ENCODE data around the gene ARPC1A. TPM values are rescaled to one million over a fixed set of nuclear protein-coding genes. Genes with fewer than 3 reads are reported as not detected.
"Not testable (repeated sequence)": the region's sequence is repeated elsewhere in the genome, so short reads cannot be mapped to it uniquely, and the experiment has no call there.

Gene ARPC1A
- 100 to 1,000 TPM; 113 to 122 (median 117) TPM for total RNA-seq

DNA sequence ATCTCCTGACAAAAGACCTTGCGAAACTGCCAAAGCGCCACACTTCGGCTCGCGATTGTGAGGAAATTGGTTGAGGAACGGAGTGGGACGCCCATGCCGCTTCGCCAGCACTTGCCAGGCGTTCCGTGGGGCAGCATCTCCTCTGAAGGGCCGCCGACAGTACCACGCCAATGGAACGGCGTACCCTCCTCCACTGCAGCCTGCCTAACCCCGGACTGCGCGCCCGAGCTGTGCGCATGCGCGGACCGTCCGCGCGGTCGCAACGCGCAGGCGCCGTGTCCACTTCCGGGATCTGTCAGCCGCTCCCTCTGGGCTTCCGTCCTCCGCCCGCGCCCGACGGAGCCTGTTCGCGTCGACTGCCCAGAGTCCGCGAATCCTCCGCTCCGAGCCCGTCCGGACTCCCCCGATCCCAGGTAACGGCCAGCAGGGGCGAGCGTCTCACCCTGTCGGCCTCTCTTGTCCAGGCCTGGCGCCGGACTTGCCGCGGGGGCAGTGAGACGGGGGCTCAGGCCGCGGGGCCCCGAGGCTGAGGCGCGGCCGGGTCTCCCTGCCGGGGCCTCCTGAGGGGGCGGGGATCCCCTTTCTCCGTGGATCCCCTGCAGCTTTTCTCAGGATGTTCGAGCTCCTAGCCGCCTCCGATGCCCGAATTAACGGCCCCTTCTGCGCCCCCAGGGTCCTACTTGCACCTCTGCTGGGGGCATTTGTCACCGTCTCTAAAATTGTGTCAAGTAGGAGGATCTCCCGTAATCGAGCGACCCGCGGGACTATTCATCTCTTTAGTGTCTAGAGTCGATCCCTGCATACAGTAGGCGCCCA is at the start of gene ARPC1A:
TSS of gene ARPC1A (plus strand) at position 307 of the 816 bp plus-strand sequence. CDS start 7,456 bp downstream, outside the sequence.
- TF ChIP-seq, protein P1, sequence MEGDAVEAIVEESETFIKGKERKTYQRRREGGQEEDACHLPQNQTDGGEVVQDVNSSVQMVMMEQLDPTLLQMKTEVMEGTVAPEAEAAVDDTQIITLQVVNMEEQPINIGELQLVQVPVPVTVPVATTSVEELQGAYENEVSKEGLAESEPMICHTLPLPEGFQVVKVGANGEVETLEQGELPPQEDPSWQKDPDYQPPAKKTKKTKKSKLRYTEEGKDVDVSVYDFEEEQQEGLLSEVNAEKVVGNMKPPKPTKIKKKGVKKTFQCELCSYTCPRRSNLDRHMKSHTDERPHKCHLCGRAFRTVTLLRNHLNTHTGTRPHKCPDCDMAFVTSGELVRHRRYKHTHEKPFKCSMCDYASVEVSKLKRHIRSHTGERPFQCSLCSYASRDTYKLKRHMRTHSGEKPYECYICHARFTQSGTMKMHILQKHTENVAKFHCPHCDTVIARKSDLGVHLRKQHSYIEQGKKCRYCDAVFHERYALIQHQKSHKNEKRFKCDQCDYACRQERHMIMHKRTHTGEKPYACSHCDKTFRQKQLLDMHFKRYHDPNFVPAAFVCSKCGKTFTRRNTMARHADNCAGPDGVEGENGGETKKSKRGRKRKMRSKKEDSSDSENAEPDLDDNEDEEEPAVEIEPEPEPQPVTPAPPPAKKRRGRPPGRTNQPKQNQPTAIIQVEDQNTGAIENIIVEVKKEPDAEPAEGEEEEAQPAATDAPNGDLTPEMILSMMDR (IDR thresholded peaks at IDR 0.05): peak in 2 of 3 donors; percentile 15 to 30
- TF ChIP-seq POLR2A (IDR thresholded peaks at IDR 0.05) (peak; percentile 69), POLR2AphosphoS5 (IDR thresholded peaks at IDR 0.05) (peak; percentile 76 to 89 (median 86))
- peaks cover 0 to 8% of the 10 kb centered on the region in 2 donors for H3K4me1 ChIP-seq
- peak; percentile 85 to 92 for DNase-seq (ENCODE audit: low spot score in 2 of 2)
- peak within 1 kb of the TSS; percentile 81 to 86 for H3K27ac ChIP-seq
- H3K4me3 ChIP-seq: peak within 1 kb of the TSS; percentile 82 to 100 (median 99)
- no peaks in the 10 kb centered on the region for H3K9me3 ChIP-seq
- H3K36me3 ChIP-seq: no peaks in the 10 kb centered on the region
- intact Hi-C loops (cut with DNase I; ENCODE audit: low total_unique reads): no loop called here
- H3K27me3 ChIP-seq: no peaks in the 10 kb centered on the region

DNA sequence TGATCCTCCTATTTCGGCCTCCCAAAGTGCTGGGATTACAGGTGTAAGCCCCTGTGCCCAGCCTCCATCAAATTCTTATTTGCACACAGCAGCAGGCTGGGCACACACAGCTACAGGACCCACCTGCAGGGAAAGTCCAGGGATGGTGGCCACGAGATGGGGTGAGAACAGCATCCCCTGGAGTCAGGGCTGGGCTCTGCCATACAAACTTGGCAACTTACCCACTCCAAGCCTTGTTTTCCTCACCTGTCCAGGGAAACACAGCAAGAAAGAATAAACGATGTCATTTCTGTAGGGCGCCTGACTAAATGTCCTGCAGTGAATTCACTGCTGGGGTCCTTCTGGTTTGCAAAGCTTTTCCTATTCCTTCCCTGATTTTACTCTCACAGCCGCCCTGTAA is 47.5 kb upstream of the ARPC1A start:
- intact Hi-C loops (cut with DNase I; ENCODE audit: low total_unique reads): no loop called here
- H3K27ac ChIP-seq: no peak overlapping the region
- no peak for TF ChIP-seq POLR2A (IDR thresholded peaks at IDR 0.05)
- TF ChIP-seq, protein P1 (IDR thresholded peaks at IDR 0.05): no peak

DNA sequence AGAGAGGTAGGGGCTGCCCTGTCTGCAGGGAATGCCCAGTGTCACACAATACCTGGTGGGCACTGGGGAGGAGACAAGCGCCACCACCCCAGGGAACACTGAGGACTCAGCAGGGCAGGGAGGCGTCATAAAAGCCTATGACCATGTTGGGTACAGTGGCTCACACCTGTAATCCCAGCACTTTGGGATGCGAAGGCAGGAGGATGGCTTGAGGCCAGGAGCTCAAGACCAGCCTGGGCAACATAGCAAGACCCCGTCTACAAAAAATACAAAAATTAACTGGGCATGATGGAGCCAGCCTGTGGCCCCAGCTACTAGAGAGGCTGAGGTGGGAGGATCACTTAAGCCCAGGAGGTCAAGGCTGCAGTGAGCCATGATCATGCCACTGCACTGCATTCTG is 41.5 kb upstream of the ARPC1A start:
- not testable (repeated sequence) for H3K36me3 ChIP-seq
- intact Hi-C loops (cut with DNase I; ENCODE audit: low total_unique reads): loop anchor here (5.0 kb wide), 1 partner anchor 1082 kb away; no protein-coding TSS in a partner anchor

More for the DNA sequence above, 47.5 kb upstream of the ARPC1A start:
- DNase-seq (ENCODE audit: low spot score in 2 of 2): no peak
- Histone ChIP-seq H3K27me3 (no peaks in the 10 kb centered on the region), H3K4me1 (no peaks in the 10 kb centered on the region), H3K9me3 (no peaks in the 10 kb centered on the region), H3K36me3 (no peaks in the 10 kb centered on the region), H3K4me3 (no peak overlapping the region)

DNA sequence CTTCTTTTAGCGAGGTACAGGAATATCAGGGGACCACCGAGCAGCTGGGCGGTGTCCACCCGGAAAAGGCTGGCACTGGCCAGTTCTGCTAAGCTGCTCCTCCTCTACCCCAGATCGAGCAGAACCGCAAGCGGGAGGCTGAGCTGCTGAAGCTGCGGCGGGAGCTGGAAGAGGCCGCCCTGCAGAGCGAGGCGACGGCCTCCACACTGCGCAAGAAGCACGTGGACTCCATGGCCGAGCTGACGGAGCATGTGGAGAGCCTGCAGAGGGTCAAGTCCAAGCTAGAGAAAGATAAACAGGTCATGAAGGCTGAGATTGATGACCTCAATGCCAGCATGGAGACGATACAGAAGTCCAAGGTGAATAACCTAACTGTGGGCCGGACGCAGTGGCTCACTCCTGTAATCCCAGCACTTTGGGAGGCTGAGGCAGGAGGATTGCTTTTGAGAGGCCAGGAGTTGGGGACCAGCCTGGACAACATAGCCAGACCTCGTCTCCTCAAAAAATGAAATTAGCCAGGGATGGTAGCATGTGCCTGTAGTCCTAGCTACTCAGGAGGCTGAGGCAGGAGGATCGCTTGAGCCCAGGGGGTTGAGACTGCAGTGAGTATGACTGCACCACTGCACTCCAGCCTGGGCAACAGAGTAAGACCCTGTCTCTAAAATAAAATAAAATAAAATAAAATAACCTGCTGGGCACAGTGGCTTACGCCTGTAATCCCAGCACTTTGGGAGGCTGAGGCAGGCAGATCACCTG is 37.7 kb upstream of the ARPC1A start:
- H3K4me3 ChIP-seq: no peak overlapping the region
- H3K27me3 ChIP-seq: no peaks in the 10 kb centered on the region
- no peaks in the 10 kb centered on the region for H3K9me3 ChIP-seq
- H3K27ac ChIP-seq: no peak overlapping the region
- no peak for DNase-seq (ENCODE audit: low spot score in 2 of 2)
- no peaks in the 10 kb centered on the region for H3K36me3 ChIP-seq
- H3K4me1 ChIP-seq: no peaks in the 10 kb centered on the region
- intact Hi-C loops (cut with DNase I; ENCODE audit: low total_unique reads): no loop called here
- TF ChIP-seq, protein P1 (IDR thresholded peaks at IDR 0.05): no peak
- TF ChIP-seq POLR2A (IDR thresholded peaks at IDR 0.05) (no peak), POLR2AphosphoS5 (IDR thresholded peaks at IDR 0.05) (no peak)

More for the DNA sequence above, 41.5 kb upstream of the ARPC1A start:
- H3K4me1 ChIP-seq; H3K27me3 ChIP-seq; DNase-seq (ENCODE audit: low spot score in 2 of 2); H3K4me3 ChIP-seq; H3K9me3 ChIP-seq; H3K27ac ChIP-seq: not testable (repeated sequence)

DNA sequence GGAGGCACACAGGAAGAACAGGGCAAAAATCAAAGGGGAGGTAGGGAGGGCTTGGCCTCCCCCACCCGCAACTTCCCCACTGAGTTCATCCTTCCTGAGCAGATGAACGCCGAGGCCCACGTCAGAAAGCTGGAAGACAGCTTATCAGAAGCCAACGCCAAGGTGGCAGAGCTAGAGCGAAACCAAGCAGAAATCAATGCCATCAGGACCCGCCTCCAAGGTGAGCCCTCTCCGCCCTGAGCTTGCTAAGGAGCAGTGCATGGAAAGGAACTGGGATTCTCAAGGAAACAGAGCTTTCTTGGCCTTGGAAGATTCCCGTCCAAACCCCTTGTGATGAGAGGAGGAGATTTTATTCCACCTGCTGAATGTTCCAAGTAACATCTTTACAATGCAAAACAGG is 36.5 kb upstream of the ARPC1A start:
- Histone ChIP-seq H3K4me1 (no peaks in the 10 kb centered on the region), H3K27ac (no peak overlapping the region), H3K9me3 (no peaks in the 10 kb centered on the region), H3K27me3 (no peaks in the 10 kb centered on the region), H3K4me3 (no peak overlapping the region), H3K36me3 (no peaks in the 10 kb centered on the region)
- TF ChIP-seq POLR2A (IDR thresholded peaks at IDR 0.05) (no peak), POLR2AphosphoS5 (IDR thresholded peaks at IDR 0.05) (no peak)
- TF ChIP-seq, protein P1 (IDR thresholded peaks at IDR 0.05): no peak
- no peak for DNase-seq (ENCODE audit: low spot score in 2 of 2)
- intact Hi-C loops (cut with DNase I; ENCODE audit: low total_unique reads): no loop called here

DNA sequence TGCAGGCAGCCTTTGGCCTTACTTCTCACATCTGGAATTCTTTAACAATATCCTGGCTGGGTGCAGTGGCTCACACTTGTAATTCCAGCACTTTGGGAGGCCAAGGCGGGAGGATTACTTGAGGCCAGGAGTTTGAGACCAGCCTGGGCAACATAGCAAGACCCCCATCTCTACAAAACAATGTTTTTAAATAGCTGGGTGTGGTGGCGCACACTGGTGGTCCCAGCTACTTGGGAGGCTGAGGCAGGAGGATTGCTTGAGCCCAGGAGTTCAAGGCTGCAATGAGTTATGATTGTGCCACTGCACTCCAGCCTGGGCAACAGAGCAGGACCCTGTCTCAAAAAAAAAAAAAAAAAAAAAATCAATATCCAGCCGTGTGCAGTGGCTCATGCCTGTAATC is 35.5 kb upstream of the ARPC1A start:
- H3K4me3 ChIP-seq; DNase-seq (ENCODE audit: low spot score in 2 of 2); H3K36me3 ChIP-seq; H3K27me3 ChIP-seq; intact Hi-C loops (cut with DNase I; ENCODE audit: low total_unique reads); H3K4me1 ChIP-seq; H3K27ac ChIP-seq; H3K9me3 ChIP-seq: not testable (repeated sequence)
